Adrenal gland (tissue), 12 donors: Measurements from ENCODE around the gene RIC8B. TPM values are rescaled to one million over a fixed set of nuclear protein-coding genes. Genes with fewer than 3 reads are reported as not detected.

ENCODE experiments used
- DNase-seq, 7 donors: peaks; one replicate each; pipeline ENCODE4 v3.0.0-alpha.2; 2019 to 2020
- H3K27ac ChIP-seq, 5 donors: fragments of 200-600 bp; sonication (generic) in 4 of 5; 1 replicate in 3 of 5; 2 replicates in 2 of 5; pipeline versions ENCODE4 v1.5.1 to v1.8.0; 2016 to 2020; ENCODE audit warnings: mild to moderate bottlenecking in 1 of 5
- H3K27me3 ChIP-seq: fragments of 200-600 bp; 2 replicates; pipeline ENCODE4 v1.8.0; 2021
- H3K36me3 ChIP-seq, 2 donors: fragments of 200-600 bp; replicated peaks in 1 of 2; 1 replicate in 1 of 2; 2 replicates in 1 of 2; pipeline versions ENCODE4 v1.5.1 to v1.8.0; 2018 to 2022
- H3K4me1 ChIP-seq, 2 donors: fragments of 200-600 bp; replicated peaks in 1 of 2; 1 replicate in 1 of 2; 2 replicates in 1 of 2; pipeline versions ENCODE4 v1.5.1 to v1.8.0; 2018 to 2021
- H3K4me3 ChIP-seq, 4 donors: fragments of 200-600 bp; sonication (generic) in 3 of 4; one replicate each; pipeline ENCODE4 v1.5.1; 2016 to 2018
- H3K9me3 ChIP-seq, 3 donors: fragments of 200-600 bp; sonication (generic) in 1 of 3; replicated peaks in 1 of 3; 1 replicate in 2 of 3; 2 replicates in 1 of 3; pipeline versions ENCODE4 v1.5.1 to v1.8.0; 2016 to 2021
- CTCF ChIP-seq, 6 experiments: fragments of 450-650 bp in 4 of 6; fragments of 200-600 bp in 2 of 6; sonication (generic) in 1 of 6; IDR thresholded peaks; 1 replicate in 5 of 6; 2 replicates in 1 of 6; pipeline versions ENCODE4 v1.5.1 to v1.8.0; 2016 to 2021; ENCODE audit warnings: antibody characterized with exemption in 6 of 6, mild to moderate bottlenecking in 2 of 6, moderate library complexity in 1 of 6
- POLR2A ChIP-seq, 2 donors: fragments of 450-650 bp; IDR thresholded peaks; one replicate each; pipeline ENCODE4 v1.6.1; 2017; ENCODE audit warnings: antibody characterized with exemption in 2 of 2, mild to moderate bottlenecking in 2 of 2, moderate library complexity in 1 of 2
- WGBS, 4 donors: extraction: QIAGEN DNeasy Blood & Tissue Kit in 2 of 4; methylation state at CpG; one replicate each; pipeline versions ENCODE4 v1.1.5 to v1.1.7; 2013 to 2017; 5-methylcytosine and 5-hydroxymethylcytosine counted together
- intact Hi-C, 2 donors: fragments of 100-400 bp; cut with DNase I; formaldehyde crosslinking; loops; one replicate each; pipeline versions ENCODE4 v1.14.1 to v1.15.0; 2022 to 2023
- polyA plus RNA-seq, 3 donors: library from polyadenylated mRNA; stranded (reverse); fragments of 200-250 nt in 2 of 3; fragments of 350-450 nt in 1 of 3; fragmentation: Illumina TruSeq in 1 of 3; extraction: RNeasy Lipid Tissue Mini Kit (QIAGEN cat#74804) in 1 of 3; gene quantifications; one replicate each; pipeline ENCODE4 v1.2.3, GENCODE V29; 2013 to 2014
- total RNA-seq, 9 donors: library from RNA; depleted of rRNA in 4 of 9; stranded (reverse); fragments of >200 nt in 4 of 9; fragments of 120-200 nt in 1 of 9; fragmentation: NEBNext Ultra II Directional in 1 of 9; extraction: Animal tissue kit (Norgen Biotek cat#: 25700) in 1 of 9; gene quantifications; one replicate each; pipeline versions ENCODE4 v1.1.0 to v1.2.4, GENCODE V29; 2013 to 2023
- donor health status: healthy with polysubstance abuse.
- donor health status: Bipolar disorder and iron deficiency.
- donor health status: DM: yes; HTN: yes; CAD: no.
- donor health status: DM: no; HTN: no; CAD: no.
- donor health status: DM: no; HTN: no; CAD: no.
- donor health status: DM: yes; HTN: yes; CAD: no.

The RIC8B gene
- total and polyA plus RNA-seq, 12 donors: 5.1 to 29.3 (median 14.5) TPM

- Histone ChIP-seq H3K36me3 (peaks cover 0 to 3% of the 10 kb centered on the region in 2 donors), H3K9me3 (no peaks in the 10 kb centered on the region), H3K27ac (no peak overlapping the region), H3K4me3 (no peak overlapping the region), H3K4me1 (peaks cover 0 to 15% of the 10 kb centered on the region in 2 donors), H3K27me3 (no peaks in the 10 kb centered on the region)
- intact Hi-C loops: no loop called here
- no peak for TF ChIP-seq CTCF (IDR thresholded peaks at IDR 0.05)
- no peak for DNase-seq
- WGBS, 4 donors: 66 to 78% (median 75%) methylated on average over 1 of the region's 1 CpG
Measured at GRCh38 chr12:106782619-106783018, 8.1 kb downstream of the RIC8B start.

DNA sequence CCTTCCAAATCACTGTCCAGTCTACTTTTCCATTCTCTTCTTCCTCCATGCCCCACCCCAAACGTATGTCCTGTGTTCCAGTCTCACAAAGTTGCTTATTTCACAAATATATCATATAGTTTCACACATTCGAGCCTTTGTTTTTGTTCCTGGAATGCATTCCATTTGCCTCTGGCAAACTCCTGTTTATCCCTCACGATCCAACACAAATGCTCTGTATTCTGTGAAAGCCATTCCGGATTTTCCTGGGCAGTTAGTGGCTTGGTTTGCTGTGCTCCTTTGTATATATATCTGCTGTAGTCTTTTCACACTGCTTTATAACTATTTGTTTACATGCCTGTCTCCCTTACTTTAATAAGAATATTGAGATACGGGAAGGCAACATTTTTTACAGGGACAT is 9.0 kb downstream of the RIC8B start:
- peaks cover 0 to 3% of the 10 kb centered on the region in 2 donors for H3K36me3 ChIP-seq
- intact Hi-C loops: no loop called here
- H3K27me3 ChIP-seq: no peaks in the 10 kb centered on the region
- H3K27ac ChIP-seq: no peak overlapping the region
- 87 to 92% (median 90%) methylated on average over 5 of the region's 5 CpGs for WGBS, 4 donors
- no peak for TF ChIP-seq CTCF (IDR thresholded peaks at IDR 0.05)
- no peak for TF ChIP-seq POLR2A (IDR thresholded peaks at IDR 0.05)
- no peak for DNase-seq
- H3K4me3 ChIP-seq: no peak overlapping the region
- H3K4me1 ChIP-seq: peaks cover 0 to 6% of the 10 kb centered on the region in 2 donors
- H3K9me3 ChIP-seq: no peaks in the 10 kb centered on the region

- no peak for DNase-seq
- no peaks in the 10 kb centered on the region for H3K9me3 ChIP-seq
- intact Hi-C loops: no loop called here
- no peak overlapping the region for H3K4me3 ChIP-seq
- peaks cover 0 to 6% of the 10 kb centered on the region in 2 donors for H3K4me1 ChIP-seq
- peaks cover 0 to 3% of the 10 kb centered on the region in 2 donors for H3K36me3 ChIP-seq
- H3K27ac ChIP-seq: no peak overlapping the region
- H3K27me3 ChIP-seq: no peaks in the 10 kb centered on the region
- TF ChIP-seq CTCF (IDR thresholded peaks at IDR 0.05): no peak
- WGBS, 4 donors: 97 to 100% (median 97%) methylated on average over 2 of the region's 2 CpGs
Measured at GRCh38 chr12:106790020-106790419, 15.5 kb downstream of the RIC8B start.

- H3K4me3 ChIP-seq: no peak overlapping the region
- no peaks in the 10 kb centered on the region for H3K36me3 ChIP-seq
- TF ChIP-seq POLR2A (IDR thresholded peaks at IDR 0.05) (no peak), CTCF (IDR thresholded peaks at IDR 0.05) (no peak)
- H3K9me3 ChIP-seq: no peaks in the 10 kb centered on the region
- no peak for DNase-seq
- H3K27ac ChIP-seq: no peak overlapping the region
- H3K4me1 ChIP-seq: peaks cover 0 to 6% of the 10 kb centered on the region in 2 donors
- intact Hi-C loops: no loop called here
- H3K27me3 ChIP-seq: no peaks in the 10 kb centered on the region
Measured at GRCh38 chr12:106791531-106791930, 17.0 kb downstream of the RIC8B start.
